ENCODE data around the gene ARHGAP33. TPM values are rescaled to one million over a fixed set of nuclear protein-coding genes. Genes with fewer than 3 reads are reported as not detected.

Gene ARHGAP33
- 2.7 TPM for total RNA-seq
- long read RNA-seq = 0 reads

GRCh38 chr19:35775298-35776101, at the start of gene ARHGAP33:
TSS of gene ARHGAP33 (plus strand) at chr19:35775564. CDS start at chr19:35775659, 95 bp downstream.
- peak; percentile 99 for DNase-seq (ENCODE audit: low spot score)

GRCh38 chr19:35727053-35727955, 48.1 kb upstream of the ARHGAP33 start:
- no peak for DNase-seq (ENCODE audit: low spot score)

- no peak for DNase-seq (ENCODE audit: low spot score)
Measured at GRCh38 chr19:35727956-35728706, 47.2 kb upstream of the ARHGAP33 start.

GRCh38 chr19:35729021-35729420, 46.3 kb upstream of the ARHGAP33 start:
- no peak for DNase-seq (ENCODE audit: low spot score)

- DNase-seq (ENCODE audit: low spot score) = no peak
Measured at GRCh38 chr19:35729763-35730162, 45.6 kb upstream of the ARHGAP33 start.

GRCh38 chr19:35730326-35730725, 45.0 kb upstream of the ARHGAP33 start:
- DNase-seq (ENCODE audit: low spot score) = no peak

GRCh38 chr19:35731353-35731752, 44.0 kb upstream of the ARHGAP33 start:
- no peak for DNase-seq (ENCODE audit: low spot score)

GRCh38 chr19:35731779-35732405, 43.5 kb upstream of the ARHGAP33 start:
- no peak for DNase-seq (ENCODE audit: low spot score)

- DNase-seq (ENCODE audit: low spot score) = no peak
Measured at GRCh38 chr19:35732540-35733179, 42.7 kb upstream of the ARHGAP33 start.

GRCh38 chr19:35733180-35734125, 41.9 kb upstream of the ARHGAP33 start:
- DNase-seq (ENCODE audit: low spot score) = no peak

GRCh38 chr19:35734273-35734672, 41.1 kb upstream of the ARHGAP33 start:
- no peak for DNase-seq (ENCODE audit: low spot score)

GRCh38 chr19:35734889-35735288, 40.5 kb upstream of the ARHGAP33 start:
- DNase-seq (ENCODE audit: low spot score) = no peak

- no peak for DNase-seq (ENCODE audit: low spot score)
Measured at GRCh38 chr19:35736913-35737886, 38.2 kb upstream of the ARHGAP33 start.

GRCh38 chr19:35738021-35738886, 37.1 kb upstream of the ARHGAP33 start:
- no peak for DNase-seq (ENCODE audit: low spot score)

GRCh38 chr19:35738887-35739229, 36.5 kb upstream of the ARHGAP33 start:
- no peak for DNase-seq (ENCODE audit: low spot score)

GRCh38 chr19:35739275-35740107, 35.9 kb upstream of the ARHGAP33 start:
- DNase-seq (ENCODE audit: low spot score) = no peak

Measured in mesenteric fat pad (tissue), 1 donor.